ENCODE measurements around the gene ASIP. TPM values are rescaled to one million over a fixed set of nuclear protein-coding genes. Genes with fewer than 3 reads are reported as not detected.
"Not testable (repeated sequence)": the region's sequence is repeated elsewhere in the genome, so short reads cannot be mapped to it uniquely, and the experiment has no call there.

ASIP gene, protein sequence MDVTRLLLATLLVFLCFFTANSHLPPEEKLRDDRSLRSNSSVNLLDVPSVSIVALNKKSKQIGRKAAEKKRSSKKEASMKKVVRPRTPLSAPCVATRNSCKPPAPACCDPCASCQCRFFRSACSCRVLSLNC
- total RNA-seq, result not detected

DNA sequence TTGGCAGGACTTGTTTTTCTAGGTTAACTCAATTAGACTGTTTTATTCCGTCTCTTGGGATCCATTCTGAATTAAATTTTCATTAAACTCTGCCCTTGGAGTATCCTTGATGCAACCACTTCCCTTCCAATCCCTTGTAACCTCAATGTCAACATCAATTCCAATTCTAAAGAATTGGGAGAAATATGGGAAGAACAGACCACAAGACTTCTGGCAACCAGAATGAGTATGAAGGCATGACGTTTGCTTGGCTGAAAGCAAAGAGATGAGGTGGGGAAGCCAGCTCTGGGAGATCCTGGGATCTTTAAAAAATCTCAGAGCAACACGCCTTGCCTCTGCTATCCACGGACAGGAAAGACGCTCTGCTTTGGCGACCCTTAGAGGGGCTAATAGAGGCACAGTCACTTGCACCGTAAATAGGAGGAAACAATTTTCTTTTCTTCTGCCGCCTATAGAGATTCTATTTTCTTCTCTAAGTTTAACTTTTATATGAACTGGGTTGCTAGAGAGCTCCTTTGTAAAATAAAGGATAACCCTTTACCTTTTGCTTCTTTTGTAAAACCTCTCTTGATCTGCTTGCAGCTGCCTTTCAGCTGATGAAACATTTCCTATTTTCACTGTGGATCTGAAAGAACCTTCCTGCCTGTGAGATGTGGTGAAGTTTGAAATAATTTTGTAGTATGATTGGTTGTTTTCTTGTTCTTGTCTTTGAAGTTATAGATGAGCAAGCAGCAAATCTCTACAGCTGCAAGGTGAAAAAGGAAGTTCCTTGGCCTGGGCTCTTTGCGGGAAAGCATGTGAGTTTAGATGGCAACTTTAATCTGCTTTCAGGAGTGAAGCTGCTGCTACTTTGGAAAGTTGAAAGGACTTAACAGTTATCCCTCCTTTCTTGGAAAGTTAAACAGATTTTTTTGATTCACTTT, at the start of gene ASIP:
Gene ASIP, plus strand, starts transcription at position 731 of the 923 bp plus-strand sequence. CDS start 18,952 bp downstream, outside the sequence.
- H3K27ac ChIP-seq, result no peak within 1 kb of the TSS
- intact Hi-C loops (cut with DNase I), result no loop called here
- no peaks in the 10 kb centered on the region for H3K4me1 ChIP-seq
- H3K27me3 ChIP-seq, result no peaks in the 10 kb centered on the region
- H3K4me3 ChIP-seq, result no peak within 1 kb of the TSS
- no peak for DNase-seq (ENCODE audit: extremely low spot score in 2 of 2)
- peaks cover 4% of the 10 kb centered on the region for H3K9me3 ChIP-seq
- no peak for TF ChIP-seq POLR2AphosphoS5 (IDR thresholded peaks at IDR 0.05; ENCODE audit: insufficient read depth in 1 of 2, low read depth in 1 of 2)
- TF ChIP-seq, protein P1, sequence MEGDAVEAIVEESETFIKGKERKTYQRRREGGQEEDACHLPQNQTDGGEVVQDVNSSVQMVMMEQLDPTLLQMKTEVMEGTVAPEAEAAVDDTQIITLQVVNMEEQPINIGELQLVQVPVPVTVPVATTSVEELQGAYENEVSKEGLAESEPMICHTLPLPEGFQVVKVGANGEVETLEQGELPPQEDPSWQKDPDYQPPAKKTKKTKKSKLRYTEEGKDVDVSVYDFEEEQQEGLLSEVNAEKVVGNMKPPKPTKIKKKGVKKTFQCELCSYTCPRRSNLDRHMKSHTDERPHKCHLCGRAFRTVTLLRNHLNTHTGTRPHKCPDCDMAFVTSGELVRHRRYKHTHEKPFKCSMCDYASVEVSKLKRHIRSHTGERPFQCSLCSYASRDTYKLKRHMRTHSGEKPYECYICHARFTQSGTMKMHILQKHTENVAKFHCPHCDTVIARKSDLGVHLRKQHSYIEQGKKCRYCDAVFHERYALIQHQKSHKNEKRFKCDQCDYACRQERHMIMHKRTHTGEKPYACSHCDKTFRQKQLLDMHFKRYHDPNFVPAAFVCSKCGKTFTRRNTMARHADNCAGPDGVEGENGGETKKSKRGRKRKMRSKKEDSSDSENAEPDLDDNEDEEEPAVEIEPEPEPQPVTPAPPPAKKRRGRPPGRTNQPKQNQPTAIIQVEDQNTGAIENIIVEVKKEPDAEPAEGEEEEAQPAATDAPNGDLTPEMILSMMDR (IDR thresholded peaks at IDR 0.05), result no peak
- TF ChIP-seq POLR2A (IDR thresholded peaks at IDR 0.05), result no peak
- no peaks in the 10 kb centered on the region for H3K36me3 ChIP-seq

DNA sequence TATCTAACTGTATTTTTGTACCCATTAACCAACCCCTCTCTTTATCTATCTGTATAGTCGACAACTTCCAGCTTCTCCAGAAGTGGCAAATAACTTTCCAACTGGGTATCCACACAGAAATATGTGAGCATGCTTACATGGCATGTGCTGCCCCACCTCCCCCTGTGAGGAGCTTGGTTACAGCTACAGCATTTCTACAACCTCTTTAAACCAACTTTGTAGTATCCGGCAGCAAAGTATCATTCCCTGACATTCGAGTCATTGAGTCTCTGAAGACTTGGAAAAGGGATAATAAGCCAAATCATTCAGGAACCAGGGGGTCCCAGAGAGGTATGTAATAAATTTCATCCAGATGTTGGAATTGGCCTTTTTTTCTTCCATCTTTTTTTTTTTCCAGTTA, 48.2 kb upstream of the ASIP start:
- H3K27me3 ChIP-seq, result no peaks in the 10 kb centered on the region
- intact Hi-C loops (cut with DNase I), result no loop called here
- no peak overlapping the region for H3K27ac ChIP-seq
- no peaks in the 10 kb centered on the region for H3K4me1 ChIP-seq
- H3K9me3 ChIP-seq, result no peaks in the 10 kb centered on the region
- no peak overlapping the region for H3K4me3 ChIP-seq
- no peaks in the 10 kb centered on the region for H3K36me3 ChIP-seq
- no peak for DNase-seq (ENCODE audit: extremely low spot score in 2 of 2)
- TF ChIP-seq POLR2A (IDR thresholded peaks at IDR 0.05) (no peak), POLR2AphosphoS5 (IDR thresholded peaks at IDR 0.05; ENCODE audit: insufficient read depth in 1 of 2, low read depth in 1 of 2) (no peak)
- TF ChIP-seq, protein P1 (IDR thresholded peaks at IDR 0.05), result no peak

DNA sequence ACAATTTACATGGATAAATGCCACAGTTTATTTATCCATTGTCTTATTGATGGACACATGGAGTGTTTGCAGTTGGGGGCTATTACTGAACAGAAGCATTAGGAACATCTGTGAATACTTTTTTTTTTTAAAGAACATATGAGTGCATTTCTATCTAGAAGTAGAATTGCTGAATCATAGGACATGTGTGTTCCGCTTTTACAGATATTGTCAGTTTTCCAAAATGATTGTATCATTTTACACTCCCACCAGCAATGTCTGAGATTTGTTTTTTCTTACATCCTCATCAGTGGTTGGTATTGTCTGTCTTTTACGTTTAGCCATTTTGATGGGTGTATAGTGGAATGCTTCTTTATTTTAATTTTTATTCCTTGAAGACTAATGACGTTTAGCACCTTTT, 42.0 kb upstream of the ASIP start:
- H3K27me3 ChIP-seq, result no peaks in the 10 kb centered on the region
- no peak for TF ChIP-seq POLR2A (IDR thresholded peaks at IDR 0.05)
- TF ChIP-seq POLR2AphosphoS5 (IDR thresholded peaks at IDR 0.05; ENCODE audit: insufficient read depth in 1 of 2, low read depth in 1 of 2), result no peak
- TF ChIP-seq, protein P1 (IDR thresholded peaks at IDR 0.05), result no peak
- no peaks in the 10 kb centered on the region for H3K36me3 ChIP-seq
- no peak overlapping the region for H3K27ac ChIP-seq
- DNase-seq (ENCODE audit: extremely low spot score in 2 of 2), result no peak
- intact Hi-C loops (cut with DNase I), result no loop called here
- H3K4me1 ChIP-seq, result no peaks in the 10 kb centered on the region
- no peaks in the 10 kb centered on the region for H3K9me3 ChIP-seq
- H3K4me3 ChIP-seq, result no peak overlapping the region

DNA sequence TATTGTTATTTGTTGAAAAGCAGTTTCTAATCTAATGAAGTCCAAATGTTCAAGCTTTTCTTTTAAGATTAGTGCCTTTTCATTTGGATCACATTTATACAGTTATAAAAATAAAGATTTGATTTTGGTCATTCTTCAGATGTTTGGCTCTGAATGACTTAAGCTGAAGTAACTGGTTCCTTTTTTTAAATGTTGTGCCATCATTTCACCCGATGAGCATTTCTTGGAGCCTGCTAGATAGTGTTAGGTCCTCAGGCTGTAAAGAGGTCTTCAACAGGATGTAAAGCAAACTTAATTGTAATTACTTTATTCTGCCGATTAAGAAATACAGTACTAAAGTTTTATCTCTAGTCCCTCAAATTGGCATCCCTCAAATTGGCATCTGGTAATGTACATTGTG, 41.2 kb upstream of the ASIP start:
- no peak overlapping the region for H3K4me3 ChIP-seq
- H3K4me1 ChIP-seq, result no peaks in the 10 kb centered on the region
- no peak for DNase-seq (ENCODE audit: extremely low spot score in 2 of 2)
- intact Hi-C loops (cut with DNase I), result no loop called here
- H3K36me3 ChIP-seq, result no peaks in the 10 kb centered on the region
- H3K27me3 ChIP-seq, result no peaks in the 10 kb centered on the region
- TF ChIP-seq POLR2A (IDR thresholded peaks at IDR 0.05), result no peak
- TF ChIP-seq, protein P1 (IDR thresholded peaks at IDR 0.05), result no peak
- TF ChIP-seq POLR2AphosphoS5 (IDR thresholded peaks at IDR 0.05; ENCODE audit: insufficient read depth in 1 of 2, low read depth in 1 of 2), result no peak
- no peaks in the 10 kb centered on the region for H3K9me3 ChIP-seq
- no peak overlapping the region for H3K27ac ChIP-seq

DNA sequence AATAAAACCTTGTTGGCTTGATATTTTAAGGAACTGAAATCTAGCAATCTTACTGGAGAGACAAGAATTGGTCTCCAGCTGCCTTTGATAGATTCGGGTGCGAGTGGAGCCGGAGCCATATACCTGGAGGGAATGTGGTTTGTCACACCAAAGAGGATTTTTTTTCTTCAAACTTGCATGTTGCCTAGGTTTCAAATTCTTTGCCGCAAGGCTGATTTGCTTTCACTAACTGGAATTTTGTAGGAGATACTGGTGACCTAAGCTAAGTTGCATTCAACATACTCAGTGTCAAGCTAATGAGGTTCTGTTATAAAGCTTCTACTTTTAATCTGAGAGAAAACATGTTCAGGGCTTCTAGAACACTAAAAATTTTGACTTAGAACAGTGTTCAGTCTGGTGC, 39.7 kb upstream of the ASIP start:
- intact Hi-C loops (cut with DNase I), result no loop called here
- no peak overlapping the region for H3K4me3 ChIP-seq
- no peak for DNase-seq (ENCODE audit: extremely low spot score in 2 of 2)
- no peak for TF ChIP-seq POLR2A (IDR thresholded peaks at IDR 0.05)
- TF ChIP-seq POLR2AphosphoS5 (IDR thresholded peaks at IDR 0.05; ENCODE audit: insufficient read depth in 1 of 2, low read depth in 1 of 2), result no peak
- TF ChIP-seq, protein P1 (IDR thresholded peaks at IDR 0.05), result no peak
- H3K9me3 ChIP-seq, result no peaks in the 10 kb centered on the region
- H3K27ac ChIP-seq, result no peak overlapping the region
- no peaks in the 10 kb centered on the region for H3K36me3 ChIP-seq
- H3K27me3 ChIP-seq, result no peaks in the 10 kb centered on the region
- no peaks in the 10 kb centered on the region for H3K4me1 ChIP-seq

DNA sequence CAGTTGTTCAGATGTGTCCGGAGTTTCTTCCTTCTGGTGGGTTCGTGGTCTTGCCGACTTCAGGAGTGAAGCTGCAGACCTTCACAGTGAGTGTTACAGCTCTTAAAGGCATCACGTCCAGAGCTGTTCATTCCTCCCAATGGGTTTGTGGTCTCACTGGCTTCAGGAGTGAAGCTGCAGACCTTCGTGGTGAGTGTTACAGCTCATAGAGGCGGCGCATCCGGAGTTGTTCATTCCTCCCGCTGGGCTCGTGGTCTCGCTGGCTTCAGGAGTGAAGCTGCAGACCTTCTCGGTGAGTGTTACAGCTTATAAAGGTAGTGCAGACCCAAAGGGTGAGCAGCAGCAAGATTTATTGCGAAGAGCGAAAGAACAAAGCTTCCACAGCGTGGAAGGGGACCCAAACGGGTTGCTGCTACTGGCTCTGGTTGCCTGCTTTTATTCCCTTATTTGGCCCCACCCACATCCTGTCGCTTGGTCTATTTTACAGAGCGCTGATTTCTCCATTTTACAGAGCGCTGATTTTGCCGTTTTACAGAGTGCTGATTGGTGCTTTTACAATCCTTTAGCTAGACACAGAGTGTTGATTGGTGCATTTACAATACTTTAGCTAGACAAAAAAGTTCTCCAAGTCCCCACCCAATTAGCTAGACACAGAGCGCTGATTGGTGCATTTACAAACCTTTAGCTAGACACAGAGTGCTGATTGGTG, 35.9 kb upstream of the ASIP start:
- H3K9me3 ChIP-seq; DNase-seq (ENCODE audit: extremely low spot score in 2 of 2); H3K27ac ChIP-seq; H3K27me3 ChIP-seq; intact Hi-C loops (cut with DNase I); H3K36me3 ChIP-seq; H3K4me3 ChIP-seq; H3K4me1 ChIP-seq: not testable (repeated sequence)
